HEK293T (cell line): ENCODE results near the gene WNT6.

Experiments used
- BHLHE40 ChIP-seq: fragments of 450-650 bp; IDR thresholded peaks from 2 replicates; pipeline ENCODE4 v1.6.1; 2016; ENCODE audit warnings: mild to moderate bottlenecking, moderate library complexity, borderline replicate concordance
- CTBP1 ChIP-seq: fragments of 450-650 bp; IDR thresholded peaks from 2 replicates; pipeline ENCODE4 v1.6.1; 2016; ENCODE audit warnings: borderline replicate concordance
- FOXA1 ChIP-seq: fragments of 450-650 bp; IDR thresholded peaks from 2 replicates; pipeline ENCODE4 v1.6.1; 2016; ENCODE audit warnings: mild to moderate bottlenecking
- FOXK2 ChIP-seq: fragments of 450-650 bp; IDR thresholded peaks from 2 replicates; pipeline ENCODE4 v1.6.1; 2016; ENCODE audit warnings: mild to moderate bottlenecking
- FOXM1 ChIP-seq: fragments of 450-650 bp; IDR thresholded peaks from 2 replicates; pipeline ENCODE4 v1.6.1; 2017; ENCODE audit warnings: mild to moderate bottlenecking, borderline replicate concordance
- HDGF ChIP-seq: fragments of 450-650 bp; IDR thresholded peaks from 2 replicates; pipeline ENCODE4 v1.6.1; 2017; ENCODE audit warnings: antibody characterized with exemption, borderline replicate concordance
- NFRKB ChIP-seq: fragments of 450-650 bp; IDR thresholded peaks from 2 replicates; pipeline ENCODE4 v1.6.1; 2016; ENCODE audit warnings: mild to moderate bottlenecking, moderate library complexity
- SP1 ChIP-seq: fragments of 450-650 bp; IDR thresholded peaks from 2 replicates; pipeline ENCODE4 v1.6.1; 2017
- SUZ12 ChIP-seq: fragments of 450-650 bp; IDR thresholded peaks from 2 replicates; pipeline ENCODE4 v1.6.1; 2016; ENCODE audit warnings: mild to moderate bottlenecking
- TARDBP ChIP-seq: fragments of 450-650 bp; IDR thresholded peaks from 2 replicates; pipeline ENCODE4 v1.6.1; 2016
- ZNF384 ChIP-seq: fragments of 450-650 bp; IDR thresholded peaks from 2 replicates; pipeline ENCODE4 v1.6.1; 2016
- TF ChIP-seq, protein P1 (sequence below): fragments of 450-650 bp; IDR thresholded peaks from 2 replicates; pipeline ENCODE4 v1.6.1; 2016

DNA sequence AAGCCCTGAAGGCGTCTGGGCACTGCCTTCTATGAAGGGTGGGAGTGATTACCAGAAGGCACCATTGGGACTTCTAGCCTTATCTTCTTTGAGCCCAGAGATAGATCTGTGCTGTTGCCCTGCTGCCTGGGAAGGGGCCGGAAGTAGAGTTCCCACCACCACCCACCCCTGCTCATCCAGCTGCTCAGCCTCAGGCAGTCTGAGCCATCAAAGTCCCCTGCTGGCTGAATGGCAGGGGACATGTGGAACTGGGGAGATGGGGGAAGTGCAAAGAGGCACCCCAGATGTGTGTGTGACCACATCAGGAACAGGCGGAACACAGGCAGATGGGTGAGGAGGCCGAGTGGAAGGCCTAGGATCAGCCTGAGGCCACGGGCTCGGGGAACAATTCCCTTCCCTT is 17.7 kb downstream of the WNT6 start:
- TF ChIP-seq TARDBP (no peak), ZNF384 (no peak), FOXK2 (no peak), SP1 (no peak), CTBP1 (no peak), FOXA1 (no peak), BHLHE40 (no peak), FOXM1 (no peak), SUZ12 (no peak), NFRKB (no peak), HDGF (no peak)
- TF ChIP-seq, protein P1, sequence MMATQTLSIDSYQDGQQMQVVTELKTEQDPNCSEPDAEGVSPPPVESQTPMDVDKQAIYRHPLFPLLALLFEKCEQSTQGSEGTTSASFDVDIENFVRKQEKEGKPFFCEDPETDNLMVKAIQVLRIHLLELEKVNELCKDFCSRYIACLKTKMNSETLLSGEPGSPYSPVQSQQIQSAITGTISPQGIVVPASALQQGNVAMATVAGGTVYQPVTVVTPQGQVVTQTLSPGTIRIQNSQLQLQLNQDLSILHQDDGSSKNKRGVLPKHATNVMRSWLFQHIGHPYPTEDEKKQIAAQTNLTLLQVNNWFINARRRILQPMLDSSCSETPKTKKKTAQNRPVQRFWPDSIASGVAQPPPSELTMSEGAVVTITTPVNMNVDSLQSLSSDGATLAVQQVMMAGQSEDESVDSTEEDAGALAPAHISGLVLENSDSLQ, result no peak
